ENCODE data around the gene CCNE1.

DNA sequence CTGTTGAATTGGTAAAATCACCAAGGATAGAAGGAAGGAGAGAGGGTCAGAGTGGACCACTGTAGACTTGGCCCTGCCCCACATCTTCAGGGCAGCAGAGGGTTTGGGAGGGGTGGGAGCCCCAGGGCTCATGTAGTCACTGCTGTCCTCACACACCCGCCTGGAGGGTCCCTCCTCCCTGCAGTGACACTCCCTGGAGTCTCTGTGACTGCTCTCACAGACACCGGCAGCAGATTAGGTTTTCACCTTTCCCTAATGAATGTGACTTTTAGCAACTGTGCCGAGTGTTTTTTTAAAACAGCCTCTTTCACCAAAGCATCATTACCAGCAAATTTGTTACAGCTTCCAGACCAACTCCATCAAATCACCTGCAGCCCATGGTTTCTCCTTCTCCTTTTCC, 45.7 kb upstream of the CCNE1 start:
- no peak for TF ChIP-seq EZH2phosphoT487 (IDR thresholded peaks at IDR 0.05; ENCODE audit: borderline replicate concordance, low read depth)
- no peak for TF ChIP-seq MXI1 (IDR thresholded peaks at IDR 0.05; ENCODE audit: low read depth, low read length)
- TF ChIP-seq, protein P1, sequence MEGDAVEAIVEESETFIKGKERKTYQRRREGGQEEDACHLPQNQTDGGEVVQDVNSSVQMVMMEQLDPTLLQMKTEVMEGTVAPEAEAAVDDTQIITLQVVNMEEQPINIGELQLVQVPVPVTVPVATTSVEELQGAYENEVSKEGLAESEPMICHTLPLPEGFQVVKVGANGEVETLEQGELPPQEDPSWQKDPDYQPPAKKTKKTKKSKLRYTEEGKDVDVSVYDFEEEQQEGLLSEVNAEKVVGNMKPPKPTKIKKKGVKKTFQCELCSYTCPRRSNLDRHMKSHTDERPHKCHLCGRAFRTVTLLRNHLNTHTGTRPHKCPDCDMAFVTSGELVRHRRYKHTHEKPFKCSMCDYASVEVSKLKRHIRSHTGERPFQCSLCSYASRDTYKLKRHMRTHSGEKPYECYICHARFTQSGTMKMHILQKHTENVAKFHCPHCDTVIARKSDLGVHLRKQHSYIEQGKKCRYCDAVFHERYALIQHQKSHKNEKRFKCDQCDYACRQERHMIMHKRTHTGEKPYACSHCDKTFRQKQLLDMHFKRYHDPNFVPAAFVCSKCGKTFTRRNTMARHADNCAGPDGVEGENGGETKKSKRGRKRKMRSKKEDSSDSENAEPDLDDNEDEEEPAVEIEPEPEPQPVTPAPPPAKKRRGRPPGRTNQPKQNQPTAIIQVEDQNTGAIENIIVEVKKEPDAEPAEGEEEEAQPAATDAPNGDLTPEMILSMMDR (IDR thresholded peaks at IDR 0.05) = no peak
- TF ChIP-seq CHD2 (IDR thresholded peaks at IDR 0.05; ENCODE audit: low read length, partially characterized antibody) = no peak
- TF ChIP-seq POLR2AphosphoS5 (IDR thresholded peaks at IDR 0.05; ENCODE audit: low read depth, low read length) = no peak
- TF ChIP-seq SMC3 (IDR thresholded peaks at IDR 0.05; ENCODE audit: low read depth, low read length) = no peak
- TF ChIP-seq RFX5 (IDR thresholded peaks at IDR 0.05; ENCODE audit: low read length) = no peak
- TF ChIP-seq RCOR1 (IDR thresholded peaks at IDR 0.05; ENCODE audit: low read length) = no peak
- no peak for TF ChIP-seq FOXM1 (IDR thresholded peaks at IDR 0.05; ENCODE audit: low read depth)
- TF ChIP-seq RAD21 (IDR thresholded peaks at IDR 0.05; ENCODE audit: low read length) = no peak
- TF ChIP-seq SIN3A (IDR thresholded peaks at IDR 0.05; ENCODE audit: borderline replicate concordance, low read depth, low read length) = no peak
- TF ChIP-seq EP300 (IDR thresholded peaks at IDR 0.05; ENCODE audit: borderline replicate concordance in 1 of 2, low read depth in 1 of 2, low read length in 1 of 2) = no peak
- no peak for TF ChIP-seq JUND (IDR thresholded peaks at IDR 0.05)
- TF ChIP-seq, protein P2, sequence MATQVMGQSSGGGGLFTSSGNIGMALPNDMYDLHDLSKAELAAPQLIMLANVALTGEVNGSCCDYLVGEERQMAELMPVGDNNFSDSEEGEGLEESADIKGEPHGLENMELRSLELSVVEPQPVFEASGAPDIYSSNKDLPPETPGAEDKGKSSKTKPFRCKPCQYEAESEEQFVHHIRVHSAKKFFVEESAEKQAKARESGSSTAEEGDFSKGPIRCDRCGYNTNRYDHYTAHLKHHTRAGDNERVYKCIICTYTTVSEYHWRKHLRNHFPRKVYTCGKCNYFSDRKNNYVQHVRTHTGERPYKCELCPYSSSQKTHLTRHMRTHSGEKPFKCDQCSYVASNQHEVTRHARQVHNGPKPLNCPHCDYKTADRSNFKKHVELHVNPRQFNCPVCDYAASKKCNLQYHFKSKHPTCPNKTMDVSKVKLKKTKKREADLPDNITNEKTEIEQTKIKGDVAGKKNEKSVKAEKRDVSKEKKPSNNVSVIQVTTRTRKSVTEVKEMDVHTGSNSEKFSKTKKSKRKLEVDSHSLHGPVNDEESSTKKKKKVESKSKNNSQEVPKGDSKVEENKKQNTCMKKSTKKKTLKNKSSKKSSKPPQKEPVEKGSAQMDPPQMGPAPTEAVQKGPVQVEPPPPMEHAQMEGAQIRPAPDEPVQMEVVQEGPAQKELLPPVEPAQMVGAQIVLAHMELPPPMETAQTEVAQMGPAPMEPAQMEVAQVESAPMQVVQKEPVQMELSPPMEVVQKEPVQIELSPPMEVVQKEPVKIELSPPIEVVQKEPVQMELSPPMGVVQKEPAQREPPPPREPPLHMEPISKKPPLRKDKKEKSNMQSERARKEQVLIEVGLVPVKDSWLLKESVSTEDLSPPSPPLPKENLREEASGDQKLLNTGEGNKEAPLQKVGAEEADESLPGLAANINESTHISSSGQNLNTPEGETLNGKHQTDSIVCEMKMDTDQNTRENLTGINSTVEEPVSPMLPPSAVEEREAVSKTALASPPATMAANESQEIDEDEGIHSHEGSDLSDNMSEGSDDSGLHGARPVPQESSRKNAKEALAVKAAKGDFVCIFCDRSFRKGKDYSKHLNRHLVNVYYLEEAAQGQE (IDR thresholded peaks at IDR 0.05; ENCODE audit: low read depth, low read length) = no peak
